K562 (cell line): ENCODE data around the gene LNPEP. TPM values are rescaled to one million over a fixed set of nuclear protein-coding genes. Genes with fewer than 3 reads are reported as not detected.

ENCODE experiments used
- ATAC-seq: fragments of 200-7000 bp; cut with Tn5 transposase; 3 replicates; pipeline ENCODE4 v1.9.1; 2020; ENCODE audit warnings: moderate library complexity
- BruUV-seq: library from RNA; stranded (reverse); fragments of 400-500 nt; replicated peaks from 2 replicates; lab custom pipeline; 2021; lab: Mats Ljungman, UMichigan
- CTCF ChIA-PET: fragments of 300-600 bp; formaldehyde crosslinking; extraction: SDS; loops from one replicate; lab custom pipeline; 2021; ENCODE audit warnings: low intra/inter-chr PET ratio; lab: Yijun Ruan, JAX
- POLR2A ChIA-PET: fragments of 300-600, 350-650 bp; sonication (Branson Sonifier 250); formaldehyde crosslinking; extraction: SDS; loops from one replicate; lab custom pipeline; 2021; ENCODE audit warnings: antibody characterized with exemption, inconsistent platforms; lab: Yijun Ruan, JAX
- DNase-seq, 4 experiments: peaks; one replicate each; pipeline versions ENCODE4 v3.0.0 to v3.0.0-alpha.2; 2011 to 2018; ENCODE audit warnings: low spot score in 3 of 4, mixed read lengths in 3 of 4; ENCODE audit errors: extremely low read depth in 1 of 4
- FAIRE-seq: peaks from 2 replicates; lab custom pipeline; 2011; peaks lifted over from hg19 to GRCh38; lab: Jason Lieb, UNC
- H2AFZ ChIP-seq: 2 replicates; pipeline ENCODE4 v1.6.0; 2011; ENCODE audit warnings: low read depth, low read length, control low read depth, inconsistent platforms
- H3K27ac ChIP-seq: fragments of 200-600 bp; 3 replicates; pipeline ENCODE4 v1.8.0; 2011; ENCODE audit warnings: low read depth, mild to moderate bottlenecking, control low read depth, inconsistent platforms, low read length, moderate library complexity, mixed read lengths; ENCODE audit errors: extremely low read depth
- H3K27me3 ChIP-seq, 2 experiments: fragments of 300-600 bp in 1 of 2; 2 replicates in 1 of 2; 3 replicates in 1 of 2; pipeline versions ENCODE4 v1.6.0 to v1.8.0; 2011; ENCODE audit warnings: inconsistent platforms in 2 of 2, low read length in 2 of 2, mild to moderate bottlenecking in 1 of 2, mixed read lengths in 1 of 2, moderate library complexity in 1 of 2; ENCODE audit not compliant: control insufficient read depth in 2 of 2, insufficient read depth in 2 of 2
- H3K36me3 ChIP-seq: fragments of 300-600 bp; 3 replicates; pipeline ENCODE4 v1.8.0; 2011; ENCODE audit warnings: mild to moderate bottlenecking, low read length, inconsistent platforms; ENCODE audit not compliant: control insufficient read depth, insufficient read depth
- H3K4me1 ChIP-seq, 2 experiments: fragments of 200-600 bp in 1 of 2; replicated peaks in 1 of 2; 2 replicates in 1 of 2; 3 replicates in 1 of 2; pipeline versions ENCODE4 v1.5.1 to v1.8.0; 2011; ENCODE audit warnings: inconsistent platforms in 2 of 2, low read length in 2 of 2, mild to moderate bottlenecking in 1 of 2, mixed read lengths in 1 of 2, moderate library complexity in 1 of 2; ENCODE audit not compliant: control insufficient read depth in 2 of 2, insufficient read depth in 2 of 2
- H3K4me2 ChIP-seq: 2 replicates; pipeline ENCODE4 v1.6.1; 2011; ENCODE audit warnings: low read length, control low read depth, inconsistent platforms, mixed read lengths; ENCODE audit not compliant: insufficient read depth
- H3K4me3 ChIP-seq: fragments of 200-600 bp; sonication (generic), shearing (Covaris generic); 2 replicates; pipeline ENCODE4 v1.5.1; 2016; ENCODE audit warnings: control low read depth, inconsistent platforms
- H3K79me2 ChIP-seq: fragments of 200-600 bp; 3 replicates; pipeline ENCODE4 v1.8.0; 2011; ENCODE audit warnings: low read length, inconsistent platforms; ENCODE audit not compliant: control insufficient read depth, insufficient read depth
- H3K9ac ChIP-seq, 2 experiments: 2 replicates each; pipeline versions ENCODE4 v1.6.0 to v1.6.1; 2011; ENCODE audit warnings: low read depth in 2 of 2, low read length in 2 of 2, control low read depth in 1 of 2, inconsistent platforms in 1 of 2, mild to moderate bottlenecking in 1 of 2, mixed read lengths in 1 of 2; ENCODE audit not compliant: insufficient read depth in 1 of 2
- H3K9me1 ChIP-seq: one replicate; pipeline ENCODE4 v1.6.0; 2011; ENCODE audit warnings: inconsistent platforms, mild to moderate bottlenecking, low read length, moderate library complexity; ENCODE audit not compliant: control insufficient read depth, insufficient read depth
- H3K9me3 ChIP-seq: replicated peaks from 2 replicates; pipeline ENCODE4 v1.5.1; 2011; ENCODE audit warnings: low read depth, low read length, inconsistent platforms; ENCODE audit not compliant: control insufficient read depth, insufficient read depth
- H4K20me1 ChIP-seq: replicated peaks from 2 replicates; pipeline ENCODE4 v1.6.1; 2011; ENCODE audit warnings: low read length, inconsistent platforms, mixed read lengths; ENCODE audit not compliant: control insufficient read depth, insufficient read depth
- CXXC5 ChIP-seq: fragments of 250-450 bp; sonication (Bioruptor Pico); IDR thresholded peaks from 2 replicates; pipeline ENCODE4 v1.8.0; 2022; ENCODE audit warnings: inconsistent platforms, mild to moderate bottlenecking, moderate library complexity
- SNAPC5 ChIP-seq: fragments of 250-450 bp; sonication (Bioruptor Pico); IDR thresholded peaks from 2 replicates; pipeline ENCODE4 v1.8.0; 2021; ENCODE audit warnings: moderate library complexity, mild to moderate bottlenecking, inconsistent platforms
- WGBS: fragments of 100-300 bp; shearing (Covaris generic); methylation state at CpG from one replicate; pipeline ENCODE4 v1.1.6; 2016; ENCODE audit warnings: low coverage, mixed read lengths; ENCODE audit not compliant: insufficient coverage; ENCODE audit errors: missing lambda C conversion rate; 5-methylcytosine and 5-hydroxymethylcytosine counted together
- in situ Hi-C: fragments of 300-500 bp; cut with MboI; formaldehyde crosslinking; loops from 4 replicates; pipeline ENCODE4 v1.15.0; 2018; ENCODE audit warnings: inconsistent platforms, mixed read lengths
- intact Hi-C: fragments of 100-400 bp; cut with micrococcal nuclease; formaldehyde crosslinking; loops from 2 replicates; pipeline ENCODE4 v1.14.2; 2022
- polyA plus RNA-seq, 8 experiments: library from polyadenylated mRNA; depleted of rRNA in 4 of 8; stranded (reverse) in 5 of 8; unstranded in 3 of 8; fragments of >200 nt; fragmentation: Nextera tagmentation in 2 of 8; fragmentation: Illumina TruSeq in 1 of 8; extraction: Ambion mirVana in 2 of 8; extraction: Trizol in 1 of 8; gene quantifications; 2 replicates each; pipeline versions ENCODE4 v1.2.1 to v1.2.3, GENCODE V29; 2011 to 2014; ENCODE audit warnings: inconsistent platforms in 1 of 8, missing spikeins in 1 of 8
- total RNA-seq, 7 experiments: library from RNA; depleted of rRNA in 6 of 7; stranded (reverse); fragments of >200 nt in 6 of 7; fragmentation: Illumina TruSeq in 2 of 7; extraction: Trizol in 2 of 7; gene quantifications; 2 replicates each; pipeline versions ENCODE4 v1.2.1 to v1.2.3, GENCODE V29; 2011 to 2021; ENCODE audit warnings: low replicate concordance in 1 of 7
- TF ChIP-seq, protein P1 (sequence below): IDR thresholded peaks from 3 replicates; pipeline ENCODE4 v1.6.1; 2011; ENCODE audit warnings: borderline replicate concordance, mild to moderate bottlenecking, moderate library complexity; ENCODE audit not compliant: insufficient read length; ENCODE audit errors: extremely low read depth

The LNPEP gene
- total and polyA plus RNA-seq, 9 of the 15 experiments (the other 6 are each of a cell fraction or from before 2014, with no cell fraction given) = 2.6 to 27.9 (median 11.2) TPM

- TF ChIP-seq, protein P1, sequence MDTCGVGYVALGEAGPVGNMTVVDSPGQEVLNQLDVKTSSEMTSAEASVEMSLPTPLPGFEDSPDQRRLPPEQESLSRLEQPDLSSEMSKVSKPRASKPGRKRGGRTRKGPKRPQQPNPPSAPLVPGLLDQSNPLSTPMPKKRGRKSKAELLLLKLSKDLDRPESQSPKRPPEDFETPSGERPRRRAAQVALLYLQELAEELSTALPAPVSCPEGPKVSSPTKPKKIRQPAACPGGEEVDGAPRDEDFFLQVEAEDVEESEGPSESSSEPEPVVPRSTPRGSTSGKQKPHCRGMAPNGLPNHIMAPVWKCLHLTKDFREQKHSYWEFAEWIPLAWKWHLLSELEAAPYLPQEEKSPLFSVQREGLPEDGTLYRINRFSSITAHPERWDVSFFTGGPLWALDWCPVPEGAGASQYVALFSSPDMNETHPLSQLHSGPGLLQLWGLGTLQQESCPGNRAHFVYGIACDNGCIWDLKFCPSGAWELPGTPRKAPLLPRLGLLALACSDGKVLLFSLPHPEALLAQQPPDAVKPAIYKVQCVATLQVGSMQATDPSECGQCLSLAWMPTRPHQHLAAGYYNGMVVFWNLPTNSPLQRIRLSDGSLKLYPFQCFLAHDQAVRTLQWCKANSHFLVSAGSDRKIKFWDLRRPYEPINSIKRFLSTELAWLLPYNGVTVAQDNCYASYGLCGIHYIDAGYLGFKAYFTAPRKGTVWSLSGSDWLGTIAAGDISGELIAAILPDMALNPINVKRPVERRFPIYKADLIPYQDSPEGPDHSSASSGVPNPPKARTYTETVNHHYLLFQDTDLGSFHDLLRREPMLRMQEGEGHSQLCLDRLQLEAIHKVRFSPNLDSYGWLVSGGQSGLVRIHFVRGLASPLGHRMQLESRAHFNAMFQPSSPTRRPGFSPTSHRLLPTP = no peak
- no peak for TF ChIP-seq CXXC5 (CRISPR knock-in tag)
These were observed 83.7 kb downstream of the LNPEP start (continued) for GRCh38 chr5:97019435-97020117.

DNA sequence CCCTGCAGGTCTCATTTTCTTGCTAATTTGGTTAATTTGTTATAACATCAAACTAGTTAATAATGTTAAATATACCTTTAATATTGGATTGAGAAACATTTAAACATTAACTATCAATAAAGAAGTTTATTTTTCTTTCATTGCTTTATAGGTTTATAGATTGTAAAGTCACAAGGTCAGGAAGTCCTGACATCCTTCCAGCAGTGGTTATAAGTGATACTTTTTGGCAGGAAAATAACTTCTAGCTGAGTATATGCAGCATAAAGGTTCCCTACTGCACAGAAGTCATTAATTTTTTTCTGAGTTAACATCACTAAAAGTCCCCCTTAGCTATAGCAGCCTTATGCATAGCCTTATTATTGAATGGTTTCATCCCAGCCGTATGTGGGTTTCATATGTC, 85.5 kb downstream of the LNPEP start:
- no TSS peak for BruUV-seq
- Histone ChIP-seq H2AFZ (no peak overlapping the region), H3K9ac (no peak overlapping the region), H3K4me1 (no peaks in the 10 kb centered on the region), H3K4me2 (no peak overlapping the region), H3K9me3 (no peaks in the 10 kb centered on the region), H4K20me1 (no peaks in the 10 kb centered on the region), H3K79me2 (no peaks in the 10 kb centered on the region), H3K27ac (no peak overlapping the region), H3K4me3 (no peak overlapping the region), H3K9me1 (no peaks in the 10 kb centered on the region), H3K27me3 (no peaks in the 10 kb centered on the region), H3K36me3 (peaks cover 65% of the 10 kb centered on the region)
- FAIRE-seq = no peak
- WGBS = 90% methylated on average over 1 of the region's 1 CpG
- ChIA-PET POLR2A (interaction anchor here (0.8 kb wide), 1 partner anchor 24 kb away, joined by 4 read pairs; no protein-coding TSS in a partner anchor), CTCF (no interaction called here)
- no peak for ATAC-seq
- in situ Hi-C loops (no loop called here), intact Hi-C loops (no loop called here)
- no peak for TF ChIP-seq SNAPC5
- no peak for DNase-seq
